Retinal pigment epithelial cell (primary cell): ENCODE data around the gene CCDC159.

Experiments used
- DNase-seq: peaks from one replicate; pipeline ENCODE4 v3.0.0-alpha.2; 2010; ENCODE audit warnings: low read depth
- H3K4me3 ChIP-seq: 2 replicates; pipeline ENCODE4 v1.5.1; 2011; ENCODE audit warnings: mild to moderate bottlenecking, low read length, control low read depth, moderate library complexity
- TF ChIP-seq, protein P1 (sequence below): conservative IDR thresholded peaks from 2 replicates; pipeline ENCODE4 v1.5.1; 2011; ENCODE audit warnings: low read depth, low read length, control low read depth, inconsistent platforms

The CCDC159 gene

DNA sequence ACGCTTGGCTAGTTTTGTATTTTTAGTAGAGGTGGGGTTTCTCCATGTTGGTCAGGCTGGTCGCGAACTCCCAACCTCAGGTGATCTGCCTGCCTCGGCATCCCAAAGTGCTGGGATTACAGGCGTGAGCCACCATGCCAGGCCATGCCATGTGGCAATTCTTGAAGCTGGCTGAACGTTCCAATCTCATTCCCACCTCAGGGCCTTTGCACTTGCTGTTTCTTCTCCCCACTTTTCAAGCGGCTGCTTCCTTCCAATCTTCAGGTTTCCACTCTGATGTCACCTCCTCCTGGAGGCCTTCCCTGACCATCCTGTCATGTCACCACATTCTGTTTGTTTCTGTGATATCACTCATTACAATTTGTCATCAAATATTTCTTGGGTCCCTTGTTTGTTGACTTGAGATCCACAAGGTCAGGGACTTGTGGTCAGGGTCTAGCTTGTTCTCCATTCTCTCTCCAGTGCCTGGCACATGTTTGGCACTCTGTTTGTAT lies 33.6 kb downstream of the CCDC159 start:
- no peak overlapping the region for H3K4me3 ChIP-seq
- TF ChIP-seq, protein P1, sequence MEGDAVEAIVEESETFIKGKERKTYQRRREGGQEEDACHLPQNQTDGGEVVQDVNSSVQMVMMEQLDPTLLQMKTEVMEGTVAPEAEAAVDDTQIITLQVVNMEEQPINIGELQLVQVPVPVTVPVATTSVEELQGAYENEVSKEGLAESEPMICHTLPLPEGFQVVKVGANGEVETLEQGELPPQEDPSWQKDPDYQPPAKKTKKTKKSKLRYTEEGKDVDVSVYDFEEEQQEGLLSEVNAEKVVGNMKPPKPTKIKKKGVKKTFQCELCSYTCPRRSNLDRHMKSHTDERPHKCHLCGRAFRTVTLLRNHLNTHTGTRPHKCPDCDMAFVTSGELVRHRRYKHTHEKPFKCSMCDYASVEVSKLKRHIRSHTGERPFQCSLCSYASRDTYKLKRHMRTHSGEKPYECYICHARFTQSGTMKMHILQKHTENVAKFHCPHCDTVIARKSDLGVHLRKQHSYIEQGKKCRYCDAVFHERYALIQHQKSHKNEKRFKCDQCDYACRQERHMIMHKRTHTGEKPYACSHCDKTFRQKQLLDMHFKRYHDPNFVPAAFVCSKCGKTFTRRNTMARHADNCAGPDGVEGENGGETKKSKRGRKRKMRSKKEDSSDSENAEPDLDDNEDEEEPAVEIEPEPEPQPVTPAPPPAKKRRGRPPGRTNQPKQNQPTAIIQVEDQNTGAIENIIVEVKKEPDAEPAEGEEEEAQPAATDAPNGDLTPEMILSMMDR = no peak
- DNase-seq = no peak

DNA sequence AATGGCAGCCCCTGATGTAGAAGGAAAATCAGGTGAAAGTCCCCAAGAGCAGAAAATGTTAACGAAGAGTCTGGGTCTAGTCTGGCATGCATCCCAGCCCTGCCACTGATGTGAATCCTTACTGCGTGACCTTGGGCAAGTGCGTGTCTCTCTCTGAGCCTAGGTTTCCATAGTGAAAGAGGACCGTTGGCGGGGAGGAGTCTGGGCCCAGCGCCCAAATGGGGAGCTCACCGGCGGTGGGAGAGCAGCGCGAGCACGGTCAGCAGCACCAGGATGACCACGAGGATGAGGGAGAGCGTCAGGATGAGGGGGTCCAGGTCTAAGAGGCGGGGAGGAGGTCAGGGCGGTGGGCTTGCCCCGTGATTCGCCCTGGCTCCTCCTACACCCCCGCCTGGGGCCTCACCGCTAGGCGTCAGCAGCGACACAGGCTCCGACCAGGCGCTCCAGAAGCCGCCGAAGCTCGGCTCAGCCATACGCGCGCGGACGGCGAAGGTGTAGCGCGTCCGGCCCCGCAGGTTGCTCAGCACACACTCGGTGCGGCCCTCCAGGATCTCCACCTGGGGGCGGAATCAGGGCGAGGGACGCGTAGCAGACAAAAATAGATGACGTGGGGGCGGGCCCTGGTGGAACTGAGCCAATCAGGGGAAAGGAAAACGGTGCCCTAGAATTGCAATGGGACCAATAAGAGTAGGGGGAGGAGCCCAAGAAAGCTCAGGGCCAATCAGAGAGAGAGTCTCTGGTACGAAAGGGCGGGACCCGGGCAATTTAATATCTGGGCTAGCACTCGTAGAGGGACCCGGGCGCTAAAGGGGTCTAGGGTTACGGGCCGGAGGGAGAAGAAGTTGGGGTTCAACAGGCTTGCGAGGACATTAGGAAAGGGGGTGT lies 34.6 kb downstream of the CCDC159 start:
- TF ChIP-seq, protein P1 = peak; percentile 66
- peak overlapping the region; percentile 62 for H3K4me3 ChIP-seq
- peak; percentile 84 for DNase-seq

DNA sequence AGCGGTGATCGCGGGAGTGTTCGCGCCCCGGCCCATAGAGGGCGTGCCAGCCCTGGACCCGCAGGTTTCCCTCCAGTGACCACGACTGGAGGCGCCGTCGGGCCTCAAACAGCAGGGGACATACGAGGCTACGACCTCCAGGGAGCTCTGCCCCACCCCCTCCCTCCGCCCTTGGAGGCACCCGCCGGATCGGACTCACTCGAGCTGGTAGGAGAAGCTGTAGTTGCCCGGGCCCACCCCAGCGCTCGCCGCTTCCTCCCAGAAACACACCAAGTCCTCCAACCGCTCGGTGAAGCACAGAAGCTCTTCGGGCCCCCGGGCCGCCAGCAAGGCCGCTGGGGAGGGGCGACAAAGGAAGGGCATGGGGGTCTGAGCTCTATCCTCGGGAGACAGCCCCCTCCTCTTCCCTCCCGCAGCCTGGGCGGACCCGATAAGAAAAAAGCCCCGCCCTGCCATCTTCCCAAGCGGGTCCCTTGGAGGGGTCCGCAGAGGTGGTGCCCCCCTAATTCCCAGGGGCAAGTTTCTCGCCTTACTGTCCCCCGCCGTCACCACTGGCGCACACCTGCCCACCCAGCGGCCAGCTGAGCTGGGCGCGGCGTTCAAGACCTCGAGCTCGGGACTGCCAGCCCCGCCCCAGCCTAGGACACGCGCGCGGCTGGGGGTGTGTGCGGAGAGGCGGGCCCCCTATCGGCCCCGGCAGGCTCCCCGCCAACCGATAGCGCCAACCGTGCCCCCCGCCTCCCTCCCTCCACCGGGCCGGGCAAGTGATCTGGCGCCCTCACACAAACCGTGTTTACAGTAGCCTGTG lies 36.8 kb downstream of the CCDC159 start:
- TF ChIP-seq, protein P1 = peak; percentile 74
- H3K4me3 ChIP-seq = peak overlapping the region; percentile 29
- no peak for DNase-seq

DNA sequence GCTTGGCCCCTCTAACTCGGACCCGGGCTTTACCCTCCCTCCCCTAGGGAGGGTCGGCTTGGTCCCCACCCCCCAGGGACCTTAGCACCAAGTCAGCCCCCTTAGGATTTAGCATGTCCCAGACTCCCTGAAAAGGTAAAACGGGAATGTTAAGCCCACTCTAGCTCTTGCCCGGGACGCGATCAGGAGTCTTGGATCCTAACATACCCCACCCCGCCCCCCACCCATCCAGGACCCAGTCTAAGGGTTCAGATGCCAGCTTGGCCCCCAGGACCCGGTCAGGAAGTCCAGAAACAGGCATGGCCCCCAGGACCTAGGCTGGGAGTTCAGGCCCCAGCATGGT lies 37.4 kb downstream of the CCDC159 start:
- no peak for DNase-seq
- peak overlapping the region; percentile 29 for H3K4me3 ChIP-seq
- TF ChIP-seq, protein P1 = no peak

DNA sequence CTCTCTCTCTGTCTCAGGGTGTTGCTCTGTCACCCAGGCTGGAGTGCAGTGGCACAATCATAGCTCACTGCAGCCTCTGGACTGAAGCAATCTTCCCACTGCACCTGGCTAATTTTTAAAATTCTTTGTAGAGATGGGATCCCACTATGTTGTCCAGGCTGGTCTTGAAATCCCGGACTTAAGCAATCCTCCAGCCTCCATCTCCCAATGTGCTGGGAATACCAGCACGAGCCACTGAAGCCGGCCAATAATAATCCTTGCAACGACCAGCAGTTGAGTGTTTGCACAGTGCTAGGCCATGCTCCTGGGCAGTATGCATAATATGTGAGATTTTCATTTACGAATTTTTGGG lies 38.4 kb downstream of the CCDC159 start:
- TF ChIP-seq, protein P1 = no peak
- DNase-seq = no peak
- H3K4me3 ChIP-seq = no peak overlapping the region

DNA sequence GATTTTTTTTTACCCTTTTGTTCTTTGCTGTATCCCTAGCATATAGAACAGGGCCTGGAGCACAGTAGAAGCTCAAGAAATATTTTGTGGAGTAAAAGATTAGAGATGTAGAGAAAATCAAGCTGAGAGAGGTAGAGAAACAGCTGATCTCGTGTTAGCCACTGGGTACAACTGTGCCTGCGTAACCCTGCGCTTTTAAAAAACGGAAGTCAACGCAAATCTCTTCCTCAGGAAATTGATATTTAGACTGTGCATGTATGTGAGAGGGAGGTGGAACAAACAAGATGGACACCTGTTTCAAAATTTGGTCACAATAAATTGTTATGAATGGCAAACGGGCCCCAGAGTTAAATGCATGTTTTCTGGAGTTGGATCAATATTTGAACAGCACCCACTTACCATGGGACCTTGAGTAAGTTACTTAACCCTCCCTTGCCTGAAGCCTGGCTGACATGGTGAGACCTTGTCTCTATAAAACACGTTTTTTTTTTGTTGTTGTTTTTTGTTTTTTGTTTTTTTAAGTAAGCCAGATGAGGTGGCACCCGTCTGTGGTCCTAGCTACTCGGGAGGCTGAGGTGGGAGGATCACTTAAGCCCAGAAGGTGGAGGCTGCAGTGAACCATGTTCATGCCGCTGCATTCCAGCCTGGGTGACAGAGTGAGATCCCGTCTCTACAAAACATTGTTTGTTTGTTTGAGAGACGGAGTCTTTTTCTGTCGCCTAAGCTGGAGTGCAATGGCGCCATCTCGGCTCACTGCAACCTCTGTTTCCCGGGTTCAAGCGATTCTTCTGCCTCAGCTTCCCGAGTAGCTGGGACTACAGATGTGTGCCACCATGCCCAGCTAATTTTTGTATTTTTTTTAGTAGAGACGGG lies 41.1 kb downstream of the CCDC159 start:
- no peak overlapping the region for H3K4me3 ChIP-seq
- TF ChIP-seq, protein P1 = no peak
- no peak for DNase-seq
